Measurements from ENCODE around the gene SRSF1. TPM values are rescaled to one million over a fixed set of nuclear protein-coding genes. Genes with fewer than 3 reads are reported as not detected.

The SRSF1 gene
- total RNA-seq, 1 experiment from 2014 or later, result 325 TPM

DNA sequence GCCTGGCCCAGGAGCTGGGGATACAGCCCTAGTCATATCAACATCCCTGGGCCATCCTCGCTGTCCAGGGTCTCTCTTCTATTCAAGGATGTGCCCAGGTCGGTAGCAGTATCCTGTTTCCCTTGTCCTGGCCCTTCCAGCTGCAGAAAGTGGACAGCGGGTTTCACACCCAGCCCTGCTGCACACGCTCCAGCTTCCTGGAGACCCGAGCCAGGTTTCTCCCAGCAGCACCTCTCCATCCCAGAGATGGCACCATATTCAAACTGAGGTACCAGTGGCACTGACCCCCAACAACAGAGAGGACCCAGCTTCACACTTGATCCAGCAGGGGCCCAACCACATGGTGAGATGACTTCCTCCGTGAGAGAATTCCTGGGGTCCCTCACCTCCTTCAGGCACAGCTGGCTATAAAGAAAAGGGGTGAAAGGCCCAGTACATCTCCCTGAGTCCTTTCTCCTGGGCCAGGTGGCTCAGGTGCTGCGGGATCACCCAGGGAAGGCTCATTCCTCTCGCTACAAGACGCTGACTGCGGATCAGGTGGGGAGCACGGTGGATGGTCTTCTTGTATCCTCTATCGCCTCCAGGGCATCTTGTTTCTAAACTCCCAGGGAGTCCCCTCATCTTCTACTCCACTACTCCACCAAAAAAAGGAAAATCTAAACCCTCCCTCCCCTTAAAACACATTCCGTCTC is 53.2 kb downstream of the SRSF1 start:
- DNase-seq, result no peak
- H3K9me3 ChIP-seq, result no peaks in the 10 kb centered on the region
- no peaks in the 10 kb centered on the region for H3K27me3 ChIP-seq (replicated peaks; ENCODE audit: control insufficient read depth, insufficient read depth, low read length)
- no peaks in the 10 kb centered on the region for H3K9me3 Mint-ChIP-seq (ENCODE audit: unreplicated experiment)
- peaks cover 10% of the 10 kb centered on the region for H3K36me3 Mint-ChIP-seq (ENCODE audit: insufficient read depth, unreplicated experiment)
- H3K4me3 ChIP-seq (ENCODE audit: low read depth, low read length), result peak overlapping the region; percentile 69
- H3K4me1 ChIP-seq, result peaks cover 58% of the 10 kb centered on the region
- peak overlapping the region; percentile 53 for H3K27ac Mint-ChIP-seq (ENCODE audit: unreplicated experiment)
- no peaks in the 10 kb centered on the region for H3K36me3 ChIP-seq (ENCODE audit: control insufficient read depth, insufficient read depth, low read length)
- TSS peak; percentile 56 for BruUV-seq (replicated peaks)
- peak overlapping the region; percentile 72 for H3K4me3 Mint-ChIP-seq (ENCODE audit: unreplicated experiment)
- POLR2A ChIA-PET, result interaction anchor here (0.6 to 1.7 kb wide), 4 partner anchors 44 to 103 kb away, joined by 3 to 9 read pairs (median 6); partner anchors contain the start of gene SRSF1
- CTCF ChIA-PET, result interaction anchor here (0.7 to 2.7 kb wide), 7 partner anchors 10 to 92 kb away, joined by 3 to 10 read pairs (median 3); no protein-coding TSS in a partner anchor
- H3K27me3 Mint-ChIP-seq (ENCODE audit: insufficient read depth, unreplicated experiment), result no peaks in the 10 kb centered on the region
- intact Hi-C loops (cut with micrococcal nuclease; ENCODE audit: unreplicated experiment), result loop anchor here (1.0 to 2.0 kb wide), 4 partner anchors 8 to 61 kb away; partner anchors contain the start of gene VEZF1
- TF ChIP-seq, protein P1, sequence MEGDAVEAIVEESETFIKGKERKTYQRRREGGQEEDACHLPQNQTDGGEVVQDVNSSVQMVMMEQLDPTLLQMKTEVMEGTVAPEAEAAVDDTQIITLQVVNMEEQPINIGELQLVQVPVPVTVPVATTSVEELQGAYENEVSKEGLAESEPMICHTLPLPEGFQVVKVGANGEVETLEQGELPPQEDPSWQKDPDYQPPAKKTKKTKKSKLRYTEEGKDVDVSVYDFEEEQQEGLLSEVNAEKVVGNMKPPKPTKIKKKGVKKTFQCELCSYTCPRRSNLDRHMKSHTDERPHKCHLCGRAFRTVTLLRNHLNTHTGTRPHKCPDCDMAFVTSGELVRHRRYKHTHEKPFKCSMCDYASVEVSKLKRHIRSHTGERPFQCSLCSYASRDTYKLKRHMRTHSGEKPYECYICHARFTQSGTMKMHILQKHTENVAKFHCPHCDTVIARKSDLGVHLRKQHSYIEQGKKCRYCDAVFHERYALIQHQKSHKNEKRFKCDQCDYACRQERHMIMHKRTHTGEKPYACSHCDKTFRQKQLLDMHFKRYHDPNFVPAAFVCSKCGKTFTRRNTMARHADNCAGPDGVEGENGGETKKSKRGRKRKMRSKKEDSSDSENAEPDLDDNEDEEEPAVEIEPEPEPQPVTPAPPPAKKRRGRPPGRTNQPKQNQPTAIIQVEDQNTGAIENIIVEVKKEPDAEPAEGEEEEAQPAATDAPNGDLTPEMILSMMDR (IDR thresholded peaks at IDR 0.05; ENCODE audit: insufficient read depth in 1 of 2, low read depth in 1 of 2, low read length in 1 of 2, severe bottlenecking in 1 of 2, unreplicated experiment in 1 of 2), result no peak
- peaks cover 41% of the 10 kb centered on the region for H3K4me1 Mint-ChIP-seq (ENCODE audit: low read depth, unreplicated experiment)

Other genes with a start within 250 kb of the SRSF1 start
- gene MRPS23, start 157.2 kb downstream of the SRSF1 start, total RNA-seq (2022), result 72.9 and 75.1 TPM in 2 replicates
- gene CUEDC1, start 51.8 kb downstream of the SRSF1 start, total RNA-seq (2022), result 27.5 TPM in 2 replicates
- 52.1 and 54.9 TPM in 2 replicates for gene VEZF1, start 19.0 kb downstream of the SRSF1 start, total RNA-seq (2022)
- 67.8 and 80.6 TPM in 2 replicates for gene DYNLL2, start 76.2 kb upstream of the SRSF1 start, total RNA-seq (2022)
- gene OR4D1, start 141.1 kb upstream of the SRSF1 start, total RNA-seq (2022), result not detected in 2 replicates
- gene OR4D2, start 159.7 kb upstream of the SRSF1 start, total RNA-seq (2022), result not detected in 2 replicates
- not detected in 2 replicates for gene EPX, start 185.5 kb upstream of the SRSF1 start, total RNA-seq (2022)
- 25.5 and 28.6 TPM in 2 replicates for gene MKS1, start 212.0 kb upstream of the SRSF1 start, total RNA-seq (2022)
- gene LPO, start 231.3 kb upstream of the SRSF1 start, total RNA-seq (2022), result 0.23 and 0.54 TPM in 2 replicates